HepG2 (cell line): ENCODE data around the gene OR4D9. TPM values are rescaled to one million over a fixed set of nuclear protein-coding genes. Genes with fewer than 3 reads are reported as not detected.

Source experiments
- DBP ChIP-seq: sonication (generic); formaldehyde crosslinking; IDR thresholded peaks from 2 replicates; pipeline ENCODE4 v1.4.0; 2020; ENCODE audit warnings: missing genetic modification reagents; ENCODE audit errors: not compliant biosample characterization
- FOXA3 ChIP-seq: IDR thresholded peaks from 2 replicates; pipeline ENCODE4 v1.6.1; 2016; ENCODE audit warnings: missing genetic modification reagents, missing compliant biosample characterization
- HOXA3 ChIP-seq: sonication (generic); formaldehyde crosslinking; IDR thresholded peaks from 2 replicates; pipeline ENCODE4 v1.5.0; 2020; ENCODE audit warnings: missing genetic modification reagents
- JUN ChIP-seq: sonication (generic); formaldehyde crosslinking; IDR thresholded peaks from 2 replicates; pipeline ENCODE4 v1.4.0; 2020; ENCODE audit warnings: mild to moderate bottlenecking, missing genetic modification reagents
- MAX ChIP-seq: IDR thresholded peaks from 2 replicates; pipeline ENCODE4 v1.6.1; 2012; ENCODE audit warnings: inconsistent platforms
- PBX2 ChIP-seq: IDR thresholded peaks from 2 replicates; pipeline ENCODE4 v1.6.1; 2016; ENCODE audit warnings: control low read depth
- POLR2A ChIP-seq, 2 experiments: IDR thresholded peaks; 2 replicates each; pipeline ENCODE4 v1.6.1; 2011; ENCODE audit warnings: low read depth in 2 of 2, low read length in 2 of 2, mild to moderate bottlenecking in 1 of 2, moderate library complexity in 1 of 2; ENCODE audit not compliant: insufficient read depth in 1 of 2
- PTBP1 ChIP-seq: fragments of 200-400 bp; formaldehyde crosslinking; IDR thresholded peaks from 2 replicates; pipeline ENCODE4 v1.6.1; 2018; ENCODE audit warnings: low read length, low read depth; ENCODE audit not compliant: poor library complexity, severe bottlenecking
- SNAI1 ChIP-seq: sonication (generic); formaldehyde crosslinking; IDR thresholded peaks from 2 replicates; pipeline ENCODE4 v1.5.0; 2020; ENCODE audit warnings: mild to moderate bottlenecking, missing genetic modification reagents, borderline replicate concordance
- SSRP1 ChIP-seq: IDR thresholded peaks from 2 replicates; pipeline ENCODE4 v1.6.1; 2016; ENCODE audit warnings: control low read depth
- TEAD2 ChIP-seq: sonication (generic); formaldehyde crosslinking; IDR thresholded peaks from 2 replicates; pipeline ENCODE4 v1.9.0; 2021; ENCODE audit warnings: missing genetic modification reagents
- ZEB1 ChIP-seq: IDR thresholded peaks from 2 replicates; pipeline ENCODE4 v1.6.1; 2012; ENCODE audit warnings: mild to moderate bottlenecking, low read depth, inconsistent platforms; ENCODE audit not compliant: insufficient replicate concordance
- ZFP36 ChIP-seq: fragments of 150-350 bp; IDR thresholded peaks from 2 replicates; pipeline ENCODE4 v1.6.1; 2018; ENCODE audit warnings: borderline replicate concordance, low read length, low read depth; ENCODE audit not compliant: partially characterized antibody
- ZGPAT ChIP-seq: IDR thresholded peaks from 2 replicates; pipeline ENCODE4 v1.6.1; 2016; ENCODE audit warnings: mild to moderate bottlenecking
- ZMAT3 ChIP-seq: sonication (generic); formaldehyde crosslinking; conservative IDR thresholded peaks from 2 replicates; pipeline ENCODE4 v1.7.0; 2021; ENCODE audit warnings: missing genetic modification reagents
- ZNF24 ChIP-seq: fragments of 450-650 bp; IDR thresholded peaks from 2 replicates; pipeline ENCODE4 v1.6.1; 2017; ENCODE audit warnings: antibody characterized with exemption, mild to moderate bottlenecking
- ZNF256 ChIP-seq: sonication (generic); formaldehyde crosslinking; conservative IDR thresholded peaks from 2 replicates; pipeline ENCODE4 v1.4.0; 2020; ENCODE audit warnings: missing genetic modification reagents
- ZNF282 ChIP-seq: fragments of 450-650 bp; IDR thresholded peaks from 2 replicates; pipeline ENCODE4 v1.6.1; 2018; ENCODE audit not compliant: partially characterized antibody
- ZSCAN25 ChIP-seq: sonication (generic); formaldehyde crosslinking; IDR thresholded peaks from 2 replicates; pipeline ENCODE4 v1.8.0; 2022; ENCODE audit warnings: mild to moderate bottlenecking, missing genetic modification reagents
- polyA plus RNA-seq, 8 experiments: library from polyadenylated mRNA; depleted of rRNA in 3 of 8; stranded (reverse) in 7 of 8; unstranded in 1 of 8; fragments of >200 nt; fragmentation: Illumina TruSeq in 4 of 8; extraction: Trizol in 4 of 8; gene quantifications; 2 replicates each; pipeline versions ENCODE4 v1.2.1 to v1.2.3, GENCODE V29; 2011 to 2016; ENCODE audit warnings: low read depth in 4 of 8, missing spikeins in 1 of 8, mixed read lengths in 1 of 8; ENCODE audit not compliant: insufficient read depth in 1 of 8
- total RNA-seq, 5 experiments: library from RNA; depleted of rRNA; stranded (reverse); fragments of >200 nt; fragmentation: Illumina TruSeq; extraction: Trizol; gene quantifications; 2 replicates each; pipeline ENCODE4 v1.2.3, GENCODE V29; 2016; ENCODE audit warnings: low read depth in 1 of 5
- TF ChIP-seq, protein P1 (sequence below): sonication (generic); formaldehyde crosslinking; IDR thresholded peaks from 2 replicates; pipeline ENCODE4 v1.8.0; 2022; ENCODE audit warnings: missing genetic modification reagents, mild to moderate bottlenecking, moderate library complexity, borderline replicate concordance
- TF ChIP-seq, protein P2 (sequence below): sonication (generic); formaldehyde crosslinking; IDR thresholded peaks from 2 replicates; pipeline ENCODE4 v1.5.0; 2020; ENCODE audit warnings: mild to moderate bottlenecking, missing genetic modification reagents

The OR4D9 gene
- total and polyA plus RNA-seq, 2 of the 13 experiments (the other 11 are each of a cell fraction or from before 2014, with no cell fraction given), result not detected

DNA sequence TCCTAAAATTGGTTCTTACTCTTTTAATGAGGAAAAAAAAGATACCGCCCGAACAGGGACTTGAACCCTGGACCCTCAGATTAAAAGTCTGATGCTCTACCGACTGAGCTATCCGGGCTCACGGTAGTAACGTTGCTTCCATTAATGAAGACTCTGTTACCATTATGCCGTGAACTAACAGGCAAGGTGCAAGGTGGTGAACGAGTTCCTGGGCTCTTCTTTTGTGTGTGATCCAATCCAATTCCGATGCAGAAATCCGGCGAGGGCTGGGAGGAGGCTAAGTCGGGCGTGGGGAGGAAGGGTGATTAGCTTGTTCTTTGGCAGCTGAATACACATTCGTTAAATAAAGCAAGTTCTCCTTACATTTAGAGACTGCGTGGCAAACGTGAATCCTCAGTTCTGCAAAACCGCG, 49.0 kb downstream of the OR4D9 start (continued):
- TF ChIP-seq FOXA3 (peak; percentile 6; the same call in 1 of the 2 replicates), SSRP1 (CRISPR knock-in tag) (0 out of 2 replicates have a peak, but pooled peaks have one; percentile 79), SNAI1 (CRISPR knock-in tag) (no peak), ZFP36 (no peak), PTBP1 (no peak), ZSCAN25 (CRISPR knock-in tag) (peak; percentile 70; the same call in 1 of the 2 replicates), ZEB1 (peak; percentile 57), MAX (no peak; the same call in 1 of the 2 replicates), JUN (CRISPR knock-in tag) (no peak), ZNF282 (no peak), HOXA3 (CRISPR knock-in tag) (no peak; the same call in 1 of the 2 replicates), PBX2 (CRISPR knock-in tag) (0 out of 2 replicates have a peak, but pooled peaks have one; percentile 27), POLR2A (IDR thresholded peaks at IDR 0.05; ENCODE audit: insufficient read depth in 1 of 2, low read depth in 2 of 2, low read length in 2 of 2) (no peak), ZNF256 (CRISPR knock-in tag) (no peak), DBP (no peak), ZNF24 (peak; percentile 99), ZGPAT (CRISPR knock-in tag) (peak; percentile 41; the same call in 1 of the 2 replicates), TEAD2 (no peak), ZMAT3 (0 out of 2 replicates have a peak, but pooled peaks have one; percentile 47)
- TF ChIP-seq, protein P1, sequence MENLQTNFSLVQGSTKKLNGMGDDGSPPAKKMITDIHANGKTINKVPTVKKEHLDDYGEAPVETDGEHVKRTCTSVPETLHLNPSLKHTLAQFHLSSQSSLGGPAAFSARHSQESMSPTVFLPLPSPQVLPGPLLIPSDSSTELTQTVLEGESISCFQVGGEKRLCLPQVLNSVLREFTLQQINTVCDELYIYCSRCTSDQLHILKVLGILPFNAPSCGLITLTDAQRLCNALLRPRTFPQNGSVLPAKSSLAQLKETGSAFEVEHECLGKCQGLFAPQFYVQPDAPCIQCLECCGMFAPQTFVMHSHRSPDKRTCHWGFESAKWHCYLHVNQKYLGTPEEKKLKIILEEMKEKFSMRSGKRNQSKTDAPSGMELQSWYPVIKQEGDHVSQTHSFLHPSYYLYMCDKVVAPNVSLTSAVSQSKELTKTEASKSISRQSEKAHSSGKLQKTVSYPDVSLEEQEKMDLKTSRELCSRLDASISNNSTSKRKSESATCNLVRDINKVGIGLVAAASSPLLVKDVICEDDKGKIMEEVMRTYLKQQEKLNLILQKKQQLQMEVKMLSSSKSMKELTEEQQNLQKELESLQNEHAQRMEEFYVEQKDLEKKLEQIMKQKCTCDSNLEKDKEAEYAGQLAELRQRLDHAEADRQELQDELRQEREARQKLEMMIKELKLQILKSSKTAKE (CRISPR knock-in tag), result no peak
- TF ChIP-seq, protein P2, sequence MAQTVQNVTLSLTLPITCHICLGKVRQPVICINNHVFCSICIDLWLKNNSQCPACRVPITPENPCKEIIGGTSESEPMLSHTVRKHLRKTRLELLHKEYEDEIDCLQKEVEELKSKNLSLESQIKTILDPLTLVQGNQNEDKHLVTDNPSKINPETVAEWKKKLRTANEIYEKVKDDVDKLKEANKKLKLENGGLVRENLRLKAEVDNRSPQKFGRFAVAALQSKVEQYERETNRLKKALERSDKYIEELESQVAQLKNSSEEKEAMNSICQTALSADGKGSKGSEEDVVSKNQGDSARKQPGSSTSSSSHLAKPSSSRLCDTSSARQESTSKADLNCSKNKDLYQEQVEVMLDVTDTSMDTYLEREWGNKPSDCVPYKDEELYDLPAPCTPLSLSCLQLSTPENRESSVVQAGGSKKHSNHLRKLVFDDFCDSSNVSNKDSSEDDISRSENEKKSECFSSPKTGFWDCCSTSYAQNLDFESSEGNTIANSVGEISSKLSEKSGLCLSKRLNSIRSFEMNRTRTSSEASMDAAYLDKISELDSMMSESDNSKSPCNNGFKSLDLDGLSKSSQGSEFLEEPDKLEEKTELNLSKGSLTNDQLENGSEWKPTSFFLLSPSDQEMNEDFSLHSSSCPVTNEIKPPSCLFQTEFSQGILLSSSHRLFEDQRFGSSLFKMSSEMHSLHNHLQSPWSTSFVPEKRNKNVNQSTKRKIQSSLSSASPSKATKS (CRISPR knock-in tag), result 0 out of 2 replicates have a peak, but pooled peaks have one; percentile 65
